Upper lobe of right lung (tissue), 1 donor: Measurements from ENCODE around the gene RASGRF2. TPM values are rescaled to one million over a fixed set of nuclear protein-coding genes. Genes with fewer than 3 reads are reported as not detected.

ENCODE experiments used
- ATAC-seq: fragments of 200-7000 bp; cut with Tn5 transposase; one replicate; pipeline ENCODE4 v1.9.1; 2020; ENCODE audit warnings: mild to moderate bottlenecking, moderate library complexity
- DNase-seq: peaks from one replicate; pipeline ENCODE4 v3.0.0-alpha.2; 2020
- H3K27ac ChIP-seq: fragments of 200-600 bp; one replicate; pipeline ENCODE4 v1.8.0; 2022
- H3K27me3 ChIP-seq: fragments of 200-600 bp; one replicate; pipeline ENCODE4 v1.8.0; 2022; ENCODE audit warnings: mild to moderate bottlenecking
- H3K36me3 ChIP-seq: fragments of 200-600 bp; one replicate; pipeline ENCODE4 v1.8.0; 2022
- H3K4me1 ChIP-seq: fragments of 200-600 bp; one replicate; pipeline ENCODE4 v1.8.0; 2022
- H3K4me3 ChIP-seq: fragments of 200-600 bp; one replicate; pipeline ENCODE4 v1.8.0; 2022; ENCODE audit warnings: mild to moderate bottlenecking
- H3K9me3 ChIP-seq: fragments of 200-600 bp; one replicate; pipeline ENCODE4 v1.8.0; 2022
- intact Hi-C: fragments of 100-400 bp; cut with DNase I; formaldehyde crosslinking; loops from one replicate; pipeline ENCODE4 v1.11.0; 2022
- total RNA-seq: library from RNA; stranded (reverse); fragmentation: NEBNext Ultra II Directional; extraction: Animal tissue kit (Norgen Biotek cat#: 25700); gene quantifications from one replicate; pipeline ENCODE4 v1.2.1, GENCODE V29; 2021
- TF ChIP-seq, protein P1 (sequence below): fragments of 200-600 bp; IDR thresholded peaks from one replicate; pipeline ENCODE4 v1.8.0; 2022; ENCODE audit warnings: antibody characterized with exemption
- donor health status: DM: no; HTN: yes; CAD: no; lungs with severe emphysema.

Gene RASGRF2
- total RNA-seq, 1 donor from 2014 or later: 5.4 TPM

DNA sequence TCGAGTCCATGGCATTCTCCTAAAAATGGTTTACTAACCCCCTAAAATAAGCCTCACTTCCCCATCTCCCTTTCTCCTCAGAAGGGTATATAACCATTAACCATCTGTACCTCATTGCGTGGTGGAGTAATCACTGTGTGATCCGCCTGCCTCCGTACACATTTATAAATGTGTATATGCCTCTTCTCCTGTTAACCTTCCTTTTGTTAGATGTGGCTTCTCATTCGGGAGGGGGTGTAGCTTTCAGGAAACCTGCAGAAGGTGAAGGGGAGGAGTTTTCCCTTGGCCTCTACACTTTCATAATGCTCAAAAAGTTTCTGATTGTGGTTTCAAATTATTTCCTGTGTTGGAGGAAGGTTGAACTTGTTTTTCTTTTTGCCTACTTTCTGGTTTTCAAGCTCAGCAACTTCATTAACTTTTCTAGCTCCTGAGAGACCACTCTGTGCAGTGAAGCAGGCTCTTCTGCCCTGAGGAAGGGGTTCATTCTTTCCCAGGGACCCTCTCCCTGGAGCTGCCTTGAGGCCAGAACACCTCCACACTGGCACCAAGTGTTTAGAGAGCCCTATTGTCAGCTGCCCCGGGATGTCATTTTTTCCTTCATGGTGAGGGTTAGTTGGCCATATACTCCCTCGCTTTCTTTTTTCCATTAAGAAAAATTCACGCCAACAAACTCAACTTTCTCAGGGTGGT is 46.9 kb downstream of the RASGRF2 start:
- Histone ChIP-seq H3K36me3 (no peaks in the 10 kb centered on the region), H3K4me3 (no peak overlapping the region), H3K27me3 (no peaks in the 10 kb centered on the region), H3K9me3 (no peaks in the 10 kb centered on the region), H3K27ac (no peak overlapping the region), H3K4me1 (no peaks in the 10 kb centered on the region)
- ATAC-seq (no peak), DNase-seq (no peak)
- intact Hi-C loops: no loop called here
- TF ChIP-seq, protein P1, sequence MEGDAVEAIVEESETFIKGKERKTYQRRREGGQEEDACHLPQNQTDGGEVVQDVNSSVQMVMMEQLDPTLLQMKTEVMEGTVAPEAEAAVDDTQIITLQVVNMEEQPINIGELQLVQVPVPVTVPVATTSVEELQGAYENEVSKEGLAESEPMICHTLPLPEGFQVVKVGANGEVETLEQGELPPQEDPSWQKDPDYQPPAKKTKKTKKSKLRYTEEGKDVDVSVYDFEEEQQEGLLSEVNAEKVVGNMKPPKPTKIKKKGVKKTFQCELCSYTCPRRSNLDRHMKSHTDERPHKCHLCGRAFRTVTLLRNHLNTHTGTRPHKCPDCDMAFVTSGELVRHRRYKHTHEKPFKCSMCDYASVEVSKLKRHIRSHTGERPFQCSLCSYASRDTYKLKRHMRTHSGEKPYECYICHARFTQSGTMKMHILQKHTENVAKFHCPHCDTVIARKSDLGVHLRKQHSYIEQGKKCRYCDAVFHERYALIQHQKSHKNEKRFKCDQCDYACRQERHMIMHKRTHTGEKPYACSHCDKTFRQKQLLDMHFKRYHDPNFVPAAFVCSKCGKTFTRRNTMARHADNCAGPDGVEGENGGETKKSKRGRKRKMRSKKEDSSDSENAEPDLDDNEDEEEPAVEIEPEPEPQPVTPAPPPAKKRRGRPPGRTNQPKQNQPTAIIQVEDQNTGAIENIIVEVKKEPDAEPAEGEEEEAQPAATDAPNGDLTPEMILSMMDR: no peak

DNA sequence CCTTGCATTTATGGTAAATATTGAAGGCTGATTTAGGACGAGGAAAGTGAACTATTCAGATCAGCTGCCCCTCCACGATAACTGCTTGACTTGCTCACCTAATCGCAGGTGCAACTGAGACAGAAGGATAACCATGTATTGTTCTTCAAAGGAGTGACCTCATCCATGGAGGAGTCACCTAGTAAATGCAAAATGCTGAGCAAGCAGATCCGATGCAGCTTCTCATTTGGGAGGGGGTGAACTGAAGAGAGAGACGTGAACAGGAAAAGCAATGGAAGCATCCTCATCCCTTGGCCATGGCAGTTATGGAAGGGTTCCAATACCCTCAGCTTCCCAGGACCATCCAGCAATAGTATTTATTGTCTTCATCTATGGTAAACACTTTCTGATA is 47.5 kb downstream of the RASGRF2 start:
- DNase-seq: no peak
- H3K9me3 ChIP-seq: no peaks in the 10 kb centered on the region
- no peaks in the 10 kb centered on the region for H3K4me1 ChIP-seq
- no peak overlapping the region for H3K4me3 ChIP-seq
- no peaks in the 10 kb centered on the region for H3K27me3 ChIP-seq
- TF ChIP-seq, protein P1: no peak
- H3K27ac ChIP-seq: no peak overlapping the region
- no peaks in the 10 kb centered on the region for H3K36me3 ChIP-seq
- no peak for ATAC-seq
- intact Hi-C loops: no loop called here

DNA sequence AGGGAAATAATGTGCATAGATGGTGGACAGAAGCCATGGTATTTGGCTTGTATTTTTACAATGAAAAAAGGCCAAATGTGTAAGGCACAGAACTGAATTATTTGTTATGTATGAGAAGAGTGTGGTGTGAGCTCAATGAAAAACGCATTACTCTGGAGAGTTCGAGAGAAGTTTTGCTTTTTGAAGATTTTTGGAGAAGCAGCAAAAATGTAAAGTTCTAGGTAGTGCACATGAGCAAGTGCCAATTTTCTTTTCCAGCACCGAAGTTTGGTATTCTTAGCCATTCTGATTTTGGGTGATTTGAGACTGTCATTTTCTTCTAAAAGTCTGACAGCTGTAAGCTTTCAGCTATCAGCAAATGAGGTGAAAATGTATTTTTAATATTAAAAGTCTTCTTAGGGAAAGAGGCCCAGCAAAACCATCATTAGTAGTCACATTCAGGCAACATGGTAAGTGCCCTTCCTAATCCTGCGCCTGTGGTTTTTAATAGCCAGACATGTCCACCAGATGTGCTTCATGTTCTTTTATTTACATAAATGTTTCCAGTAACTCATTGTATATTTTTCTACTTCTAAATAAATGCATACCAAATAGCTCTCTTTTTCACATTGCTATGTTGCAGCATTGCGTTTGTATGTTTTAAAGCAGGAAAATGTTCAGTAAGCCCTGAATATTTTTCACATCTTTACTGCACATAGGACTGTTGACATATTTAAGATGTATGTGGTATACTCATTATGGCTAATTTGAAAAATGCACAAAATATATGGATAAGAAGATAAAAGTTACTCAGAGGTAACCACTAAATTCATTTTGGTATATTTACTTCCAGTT is 50.4 kb downstream of the RASGRF2 start:
- Histone ChIP-seq H3K9me3 (no peaks in the 10 kb centered on the region), H3K27me3 (no peaks in the 10 kb centered on the region), H3K4me3 (no peak overlapping the region), H3K27ac (no peak overlapping the region), H3K36me3 (no peaks in the 10 kb centered on the region), H3K4me1 (no peaks in the 10 kb centered on the region)
- intact Hi-C loops: no loop called here
- TF ChIP-seq, protein P1: no peak
- ATAC-seq (no peak), DNase-seq (no peak)

DNA sequence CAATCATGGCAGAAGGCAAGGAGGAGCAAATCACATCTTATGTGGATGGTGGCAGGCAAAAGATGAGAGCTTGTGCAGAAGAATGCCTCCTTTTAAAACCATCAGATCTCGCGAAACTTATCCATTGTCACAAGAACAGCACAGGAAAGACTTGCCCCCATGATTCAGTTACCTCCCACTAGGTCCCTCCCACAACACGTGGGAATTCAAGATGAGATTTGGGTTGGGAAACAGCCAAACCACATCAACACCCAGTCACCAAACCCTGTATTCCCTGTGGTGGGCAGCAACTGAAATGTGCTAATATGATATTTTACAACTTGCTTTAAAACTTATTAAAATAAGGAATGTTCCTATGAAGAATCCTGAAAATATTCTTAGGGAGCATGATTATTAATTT is 54.2 kb downstream of the RASGRF2 start:
- no peaks in the 10 kb centered on the region for H3K4me1 ChIP-seq
- intact Hi-C loops: no loop called here
- H3K27ac ChIP-seq: no peak overlapping the region
- DNase-seq: no peak
- no peak for ATAC-seq
- no peaks in the 10 kb centered on the region for H3K9me3 ChIP-seq
- H3K4me3 ChIP-seq: no peak overlapping the region
- H3K36me3 ChIP-seq: no peaks in the 10 kb centered on the region
- no peaks in the 10 kb centered on the region for H3K27me3 ChIP-seq
- TF ChIP-seq, protein P1: no peak

DNA sequence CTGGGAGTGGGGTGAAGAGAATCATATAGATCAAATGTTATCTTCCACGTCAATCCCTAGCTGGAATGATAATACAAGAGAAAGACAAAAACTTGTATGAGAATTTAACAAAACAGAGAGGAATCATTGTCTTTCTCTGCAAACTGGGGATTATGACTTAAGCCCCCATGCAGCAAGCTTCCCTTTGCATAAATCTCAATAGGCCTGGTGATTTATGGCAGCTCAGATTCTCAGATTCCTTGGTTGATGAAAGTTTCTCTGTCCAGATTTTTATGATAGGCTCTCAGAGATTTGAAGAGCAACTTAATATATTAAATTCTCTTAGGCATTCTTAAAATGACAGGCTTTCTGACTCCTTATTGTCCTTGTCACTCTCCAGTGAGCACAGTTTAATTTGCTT is 56.0 kb downstream of the RASGRF2 start:
- no peak overlapping the region for H3K4me3 ChIP-seq
- H3K4me1 ChIP-seq: no peaks in the 10 kb centered on the region
- no peaks in the 10 kb centered on the region for H3K9me3 ChIP-seq
- intact Hi-C loops: no loop called here
- DNase-seq (no peak), ATAC-seq (no peak)
- no peaks in the 10 kb centered on the region for H3K27me3 ChIP-seq
- H3K36me3 ChIP-seq: no peaks in the 10 kb centered on the region
- no peak overlapping the region for H3K27ac ChIP-seq
- TF ChIP-seq, protein P1: no peak
